ENCODE data around the gene MTA3.

Gene MTA3

GRCh38 chr2:42659609-42660008 lies 91.2 kb downstream of the MTA3 start:
- H3K27ac ChIP-seq, result no peak overlapping the region
- no peak overlapping the region for H3K4me3 ChIP-seq (ENCODE audit: low read depth, low read length)
- H3K4me2 ChIP-seq (ENCODE audit: low read length), result no peak overlapping the region
- H3K4me1 ChIP-seq, result peaks cover 3% of the 10 kb centered on the region
- no peaks in the 10 kb centered on the region for H3K9me3 ChIP-seq (ENCODE audit: control insufficient read depth, low read length)
- no peaks in the 10 kb centered on the region for H3K36me3 ChIP-seq (ENCODE audit: control insufficient read depth, insufficient read depth, low read length)
- no peak for TF ChIP-seq CTCF (IDR thresholded peaks at IDR 0.05)
- no peak overlapping the region for H2AFZ ChIP-seq
- no peaks in the 10 kb centered on the region for H3K27me3 ChIP-seq (ENCODE audit: control insufficient read depth, insufficient read depth, low read length)
- no peaks in the 10 kb centered on the region for H3K79me2 ChIP-seq
- H3K9ac ChIP-seq, result no peak overlapping the region

GRCh38 chr2:42663106-42663780 lies 94.8 kb downstream of the MTA3 start:
- Histone ChIP-seq H3K9ac (no peak overlapping the region), H3K27ac (no peak overlapping the region), H3K27me3 (ENCODE audit: control insufficient read depth, insufficient read depth, low read length) (no peaks in the 10 kb centered on the region), H3K4me3 (ENCODE audit: low read depth, low read length) (no peak overlapping the region), H3K9me3 (ENCODE audit: control insufficient read depth, low read length) (no peaks in the 10 kb centered on the region), H3K36me3 (ENCODE audit: control insufficient read depth, insufficient read depth, low read length) (no peaks in the 10 kb centered on the region), H3K79me2 (peaks cover 9% of the 10 kb centered on the region), H3K4me1 (peaks cover 3% of the 10 kb centered on the region), H3K4me2 (ENCODE audit: low read length) (no peak overlapping the region), H2AFZ (no peak overlapping the region)
- TF ChIP-seq CTCF (IDR thresholded peaks at IDR 0.05), result peak; percentile 99

- no peak overlapping the region for H2AFZ ChIP-seq
- H3K9me3 ChIP-seq (ENCODE audit: control insufficient read depth, low read length), result no peaks in the 10 kb centered on the region
- no peak overlapping the region for H3K27ac ChIP-seq
- peaks cover 3% of the 10 kb centered on the region for H3K4me1 ChIP-seq
- H3K4me3 ChIP-seq (ENCODE audit: low read depth, low read length), result no peak overlapping the region
- H3K36me3 ChIP-seq (ENCODE audit: control insufficient read depth, insufficient read depth, low read length), result no peaks in the 10 kb centered on the region
- no peak overlapping the region for H3K9ac ChIP-seq
- no peak overlapping the region for H3K4me2 ChIP-seq (ENCODE audit: low read length)
- TF ChIP-seq CTCF (IDR thresholded peaks at IDR 0.05), result no peak
- no peaks in the 10 kb centered on the region for H3K27me3 ChIP-seq (ENCODE audit: control insufficient read depth, insufficient read depth, low read length)
- H3K79me2 ChIP-seq, result peaks cover 9% of the 10 kb centered on the region
These were observed 95.4 kb downstream of the MTA3 start for GRCh38 chr2:42663828-42664227.

GRCh38 chr2:42673989-42674579 lies 105.7 kb downstream of the MTA3 start:
- Histone ChIP-seq H2AFZ (no peak overlapping the region), H3K4me2 (ENCODE audit: low read length) (no peak overlapping the region), H3K9ac (no peak overlapping the region), H3K79me2 (peaks cover 9% of the 10 kb centered on the region), H3K27me3 (ENCODE audit: control insufficient read depth, insufficient read depth, low read length) (no peaks in the 10 kb centered on the region), H3K4me1 (no peaks in the 10 kb centered on the region), H3K9me3 (ENCODE audit: control insufficient read depth, low read length) (no peaks in the 10 kb centered on the region), H3K27ac (no peak overlapping the region), H3K36me3 (ENCODE audit: control insufficient read depth, insufficient read depth, low read length) (no peaks in the 10 kb centered on the region), H3K4me3 (ENCODE audit: low read depth, low read length) (no peak overlapping the region)
- no peak for TF ChIP-seq CTCF (IDR thresholded peaks at IDR 0.05)

GRCh38 chr2:42675815-42676214 lies 107.4 kb downstream of the MTA3 start:
- Histone ChIP-seq H3K4me3 (ENCODE audit: low read depth, low read length) (no peak overlapping the region), H3K9me3 (ENCODE audit: control insufficient read depth, low read length) (no peaks in the 10 kb centered on the region), H3K79me2 (peaks cover 9% of the 10 kb centered on the region), H3K36me3 (ENCODE audit: control insufficient read depth, insufficient read depth, low read length) (no peaks in the 10 kb centered on the region), H3K27ac (no peak overlapping the region), H3K4me1 (no peaks in the 10 kb centered on the region), H3K4me2 (ENCODE audit: low read length) (no peak overlapping the region), H3K27me3 (ENCODE audit: control insufficient read depth, insufficient read depth, low read length) (no peaks in the 10 kb centered on the region), H3K9ac (no peak overlapping the region), H2AFZ (no peak overlapping the region)
- TF ChIP-seq CTCF (IDR thresholded peaks at IDR 0.05), result no peak

Measured in parathyroid adenoma (tissue), 2 donors.